22Rv1 (cell line): Measurements from ENCODE around the gene ZNF618.

Source experiments
- CTCF ChIP-seq: fragments of 450-650 bp; IDR thresholded peaks from 2 replicates; pipeline ENCODE4 v1.5.1; 2017; ENCODE audit warnings: mild to moderate bottlenecking
- ZFX ChIP-seq: fragments of 450-650 bp; IDR thresholded peaks from 2 replicates; pipeline ENCODE4 v1.6.1; 2017; ENCODE audit warnings: antibody characterized with exemption, borderline replicate concordance

GRCh38 chr9:113990975-113991471 is 114.9 kb downstream of the ZNF618 start:
- TF ChIP-seq CTCF (no peak), ZFX (no peak)
